Esophagus (tissue), 2 donors: ENCODE results near the gene NXPH4. TPM values are rescaled to one million over a fixed set of nuclear protein-coding genes. Genes with fewer than 3 reads are reported as not detected.

Experiments
- H3K27ac ChIP-seq, 2 donors: one replicate each; pipeline ENCODE4 v1.5.1; 2013; ENCODE audit warnings: low read depth in 2 of 2, mild to moderate bottlenecking in 2 of 2, inconsistent platforms in 1 of 2, low read length in 1 of 2, moderate library complexity in 1 of 2
- H3K27me3 ChIP-seq, 2 donors: one replicate each; pipeline ENCODE4 v1.6.1; 2013; ENCODE audit warnings: low read length in 2 of 2, control low read depth in 1 of 2, mild to moderate bottlenecking in 1 of 2; ENCODE audit not compliant: insufficient read depth in 2 of 2, control insufficient read depth in 1 of 2
- H3K36me3 ChIP-seq, 2 donors: one replicate each; pipeline ENCODE4 v1.6.1; 2013; ENCODE audit warnings: low read length in 1 of 2; ENCODE audit not compliant: control insufficient read depth in 2 of 2, insufficient read depth in 2 of 2
- H3K4me1 ChIP-seq, 2 donors: one replicate each; pipeline ENCODE4 v1.6.1; 2013; ENCODE audit warnings: low read length in 1 of 2; ENCODE audit not compliant: control insufficient read depth in 2 of 2, insufficient read depth in 2 of 2
- H3K4me3 ChIP-seq, 2 donors: one replicate each; pipeline ENCODE4 v1.5.1; 2013; ENCODE audit warnings: low read length in 2 of 2, mild to moderate bottlenecking in 2 of 2, low read depth in 1 of 2, moderate library complexity in 1 of 2
- H3K9me3 ChIP-seq, 2 donors: one replicate each; pipeline ENCODE4 v1.6.1; 2013; ENCODE audit warnings: mild to moderate bottlenecking in 2 of 2, low read depth in 1 of 2, low read length in 1 of 2, moderate library complexity in 1 of 2; ENCODE audit not compliant: control insufficient read depth in 2 of 2, insufficient read depth in 1 of 2
- WGBS, 2 donors: extraction: QIAGEN DNeasy Blood & Tissue Kit; methylation state at CpG; one replicate each; pipeline ENCODE4 v1.1.7; 2013; 5-methylcytosine and 5-hydroxymethylcytosine counted together
- polyA plus RNA-seq, 2 donors: library from polyadenylated mRNA; stranded (reverse); fragments of 200-250 nt; gene quantifications; one replicate each; pipeline ENCODE4 v1.2.3, GENCODE V29; 2013
- donor health status: healthy with polysubstance abuse.
- donor health status: Bipolar disorder and iron deficiency.

NXPH4 gene
- polyA plus RNA-seq, 2 donors = 0.73 to 1.3 TPM

- Histone ChIP-seq H3K4me1 (peaks cover 7 to 14% of the 10 kb centered on the region in 2 donors), H3K4me3 (no peak overlapping the region), H3K27me3 (peaks cover 0 to 10% of the 10 kb centered on the region in 2 donors), H3K36me3 (peaks cover 0 to 7% of the 10 kb centered on the region in 2 donors), H3K27ac (no peak overlapping the region), H3K9me3 (no peaks in the 10 kb centered on the region)
- 22 to 24% methylated on average over 25 to 35 of the region's 35 CpGs for WGBS, 2 donors
Observed at GRCh38 chr12:57226588-57227314, 10.2 kb downstream of the NXPH4 start.

GRCh38 chr12:57227315-57228115 is 10.9 kb downstream of the NXPH4 start:
- Histone ChIP-seq H3K9me3 (no peaks in the 10 kb centered on the region), H3K27me3 (peaks cover 0 to 5% of the 10 kb centered on the region in 2 donors), H3K36me3 (peaks cover 4 to 15% of the 10 kb centered on the region in 2 donors), H3K4me3 (no peak overlapping the region), H3K27ac (no peak overlapping the region), H3K4me1 (peaks cover 7 to 14% of the 10 kb centered on the region in 2 donors)
- WGBS, 2 donors = 56 to 61% methylated on average over 7 to 8 of the region's 8 CpGs

GRCh38 chr12:57229046-57229633 is 12.5 kb downstream of the NXPH4 start:
- Histone ChIP-seq H3K4me1 (peaks cover 7 to 18% of the 10 kb centered on the region in 2 donors), H3K27me3 (no peaks in the 10 kb centered on the region), H3K4me3 (peak overlapping the region in 1 of 2 donors; percentile 78), H3K27ac (peak overlapping the region in 1 of 2 donors; percentile 45), H3K36me3 (peaks cover 9 to 31% of the 10 kb centered on the region in 2 donors), H3K9me3 (no peaks in the 10 kb centered on the region)
- 13% methylated on average over 9 of the region's 9 CpGs for WGBS, 2 donors

- peaks cover 9 to 32% of the 10 kb centered on the region in 2 donors for H3K36me3 ChIP-seq
- peaks cover 7 to 19% of the 10 kb centered on the region in 2 donors for H3K4me1 ChIP-seq
- no peaks in the 10 kb centered on the region for H3K9me3 ChIP-seq
- H3K4me3 ChIP-seq = peak within 1 kb of the TSS; percentile 61 to 78
- H3K27ac ChIP-seq = peak within 1 kb of the TSS; percentile 44 to 45
- no peaks in the 10 kb centered on the region for H3K27me3 ChIP-seq
- WGBS, 2 donors = 0% methylated on average over 42 of the region's 42 CpGs
Observed at GRCh38 chr12:57229634-57230380, 13.2 kb downstream of the NXPH4 start, which contains the start of gene SHMT2. SHMT2 (plus strand) TSS chr12:57229711; CDS start chr12:57229779, 68 bp downstream.

GRCh38 chr12:57230381-57231155 is 14.0 kb downstream of the NXPH4 start:
- peaks cover 7 to 19% of the 10 kb centered on the region in 2 donors for H3K4me1 ChIP-seq
- no peaks in the 10 kb centered on the region for H3K27me3 ChIP-seq
- H3K4me3 ChIP-seq = peak overlapping the region; percentile 61 to 78

GRCh38 chr12:57231276-57232021 is 14.9 kb downstream of the NXPH4 start:
- Histone ChIP-seq H3K36me3 (peaks cover 9 to 34% of the 10 kb centered on the region in 2 donors), H3K27me3 (no peaks in the 10 kb centered on the region), H3K4me1 (peaks cover 7 to 25% of the 10 kb centered on the region in 2 donors), H3K4me3 (peak overlapping the region in 1 of 2 donors; percentile 78), H3K9me3 (no peaks in the 10 kb centered on the region), H3K27ac (no peak overlapping the region)
- 92% methylated on average over 13 of the region's 13 CpGs for WGBS, 2 donors

More at GRCh38 chr12:57230381-57231155, 14.0 kb downstream of the NXPH4 start:
- Histone ChIP-seq H3K9me3 (no peaks in the 10 kb centered on the region), H3K36me3 (peaks cover 9 to 34% of the 10 kb centered on the region in 2 donors), H3K27ac (peak overlapping the region in 1 of 2 donors; percentile 45)
- WGBS, 2 donors = 41 to 47% methylated on average over 10 of the region's 10 CpGs

- Histone ChIP-seq H3K4me3 (no peak overlapping the region), H3K9me3 (no peaks in the 10 kb centered on the region), H3K27ac (no peak overlapping the region), H3K27me3 (no peaks in the 10 kb centered on the region), H3K36me3 (peaks cover 9 to 34% of the 10 kb centered on the region in 2 donors), H3K4me1 (peaks cover 7 to 30% of the 10 kb centered on the region in 2 donors)
- WGBS, 2 donors = 82 to 90% methylated on average over 19 of the region's 19 CpGs
Observed at GRCh38 chr12:57232156-57232756, 15.7 kb downstream of the NXPH4 start.
